OCI-LY1 (cell line): ENCODE data around the gene UNC5B.

Source experiments
- H2AFZ ChIP-seq: fragments of 200-600 bp; sonication (generic), shearing (Covaris generic); 2 replicates; pipeline ENCODE4 v1.6.0; 2014; ENCODE audit warnings: antibody characterized with exemption, mild to moderate bottlenecking, low read length
- H3F3A ChIP-seq: fragments of 200-600 bp; sonication (generic), shearing (Covaris generic); 2 replicates; pipeline ENCODE4 v1.6.0; 2014; ENCODE audit warnings: mild to moderate bottlenecking, antibody characterized with exemption, low read length, moderate library complexity; ENCODE audit not compliant: insufficient read depth
- H3K27ac ChIP-seq: fragments of 200-600 bp; sonication (generic); 2 replicates; pipeline ENCODE4 v1.5.1; 2014; ENCODE audit warnings: low read length, mixed run types, mild to moderate bottlenecking, low read depth; ENCODE audit not compliant: poor library complexity, severe bottlenecking
- H3K27me3 ChIP-seq: fragments of 200-600 bp; sonication (generic); 2 replicates; pipeline ENCODE4 v1.6.0; 2014; ENCODE audit warnings: antibody characterized with exemption, mild to moderate bottlenecking, low read length, moderate library complexity; ENCODE audit not compliant: insufficient read depth
- H3K36me3 ChIP-seq: fragments of 200-600 bp; sonication (generic); 2 replicates; pipeline ENCODE4 v1.6.1; 2014; ENCODE audit warnings: mild to moderate bottlenecking, antibody characterized with exemption, low read length, moderate library complexity, mixed read lengths; ENCODE audit not compliant: insufficient read depth
- H3K4me1 ChIP-seq: fragments of 200-600 bp; sonication (generic); 2 replicates; pipeline ENCODE4 v1.5.1; 2014; ENCODE audit warnings: mild to moderate bottlenecking, low read length, moderate library complexity; ENCODE audit not compliant: insufficient read depth, severe bottlenecking
- H3K4me2 ChIP-seq: fragments of 200-600 bp; sonication (generic), shearing (Covaris generic); 2 replicates; pipeline ENCODE4 v1.6.1; 2014; ENCODE audit warnings: low read length
- H3K4me3 ChIP-seq: fragments of 200-600 bp; sonication (generic); 2 replicates; pipeline ENCODE4 v1.5.1; 2014; ENCODE audit warnings: low read length, low read depth, mild to moderate bottlenecking, mixed read lengths; ENCODE audit not compliant: poor library complexity, severe bottlenecking
- H3K79me2 ChIP-seq: fragments of 200-600 bp; shearing (Covaris generic); 2 replicates; pipeline ENCODE4 v1.6.1; 2016; ENCODE audit warnings: mixed run types, low read length, mixed read lengths; ENCODE audit not compliant: insufficient read depth
- H3K9ac ChIP-seq: fragments of 200-600 bp; sonication (generic), shearing (Covaris generic); 2 replicates; pipeline ENCODE4 v1.6.1; 2014; ENCODE audit warnings: mild to moderate bottlenecking, low read length, mixed read lengths
- H3K9me2 ChIP-seq: fragments of 200-600 bp; sonication (generic), shearing (Covaris generic); 2 replicates; pipeline ENCODE4 v1.6.1; 2014; ENCODE audit warnings: low read depth, mild to moderate bottlenecking, low read length, mixed read lengths
- H3K9me3 ChIP-seq: fragments of 200-600 bp; shearing (Covaris generic); 2 replicates; pipeline ENCODE4 v1.6.1; 2014; ENCODE audit warnings: low read length, mixed read lengths
- H4K20me1 ChIP-seq: fragments of 200-600 bp; sonication (generic), shearing (Covaris generic); 2 replicates; pipeline ENCODE4 v1.6.0; 2016; ENCODE audit warnings: mild to moderate bottlenecking, low read length; ENCODE audit not compliant: insufficient read depth
- CTCF ChIP-seq: fragments of 200-600 bp; sonication (generic), shearing (Covaris generic); IDR thresholded peaks from 2 replicates; pipeline ENCODE4 v1.5.1; 2017; ENCODE audit warnings: mild to moderate bottlenecking, antibody characterized with exemption, low read length, moderate library complexity, mixed read lengths
- EZH2 ChIP-seq: fragments of 200-600 bp; sonication (generic), shearing (Covaris generic); IDR thresholded peaks from 2 replicates; pipeline ENCODE4 v1.8.0; 2017; ENCODE audit warnings: borderline replicate concordance, mixed run types, mild to moderate bottlenecking, antibody characterized with exemption, low read length, moderate library complexity, mixed read lengths

Gene UNC5B

DNA sequence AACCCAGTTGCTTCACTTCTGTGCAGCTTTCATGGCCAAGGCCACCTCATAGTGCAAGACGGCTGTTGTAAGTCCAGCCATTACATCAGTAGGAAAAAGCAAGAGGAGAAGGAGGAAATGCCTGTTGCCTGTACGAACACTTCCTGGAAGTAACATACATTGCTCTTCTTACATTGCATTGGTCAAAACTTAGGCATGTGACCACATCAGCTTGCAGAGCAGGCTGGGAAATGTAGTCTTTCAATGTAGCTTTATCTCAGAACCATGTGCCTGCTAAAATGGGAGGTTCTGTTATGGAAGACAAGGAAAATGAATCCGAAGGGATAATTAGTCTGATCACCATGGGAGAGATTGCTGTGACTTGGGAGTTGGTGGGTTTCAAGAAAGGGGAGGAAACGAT, 111.0 kb downstream of the UNC5B start:
- no peak overlapping the region for H3K27ac ChIP-seq
- H3K9me2 ChIP-seq: no peaks in the 10 kb centered on the region
- no peaks in the 10 kb centered on the region for H3F3A ChIP-seq
- H2AFZ ChIP-seq: no peak overlapping the region
- no peak overlapping the region for H3K4me3 ChIP-seq
- no peaks in the 10 kb centered on the region for H3K79me2 ChIP-seq
- no peak overlapping the region for H3K9ac ChIP-seq
- H3K4me1 ChIP-seq: peaks cover 16% of the 10 kb centered on the region
- H3K36me3 ChIP-seq: peaks cover 12% of the 10 kb centered on the region
- H3K9me3 ChIP-seq: no peaks in the 10 kb centered on the region
- TF ChIP-seq EZH2: no peak
- TF ChIP-seq CTCF: no peak
- H3K4me2 ChIP-seq: no peak overlapping the region
- no peaks in the 10 kb centered on the region for H4K20me1 ChIP-seq
- no peaks in the 10 kb centered on the region for H3K27me3 ChIP-seq

DNA sequence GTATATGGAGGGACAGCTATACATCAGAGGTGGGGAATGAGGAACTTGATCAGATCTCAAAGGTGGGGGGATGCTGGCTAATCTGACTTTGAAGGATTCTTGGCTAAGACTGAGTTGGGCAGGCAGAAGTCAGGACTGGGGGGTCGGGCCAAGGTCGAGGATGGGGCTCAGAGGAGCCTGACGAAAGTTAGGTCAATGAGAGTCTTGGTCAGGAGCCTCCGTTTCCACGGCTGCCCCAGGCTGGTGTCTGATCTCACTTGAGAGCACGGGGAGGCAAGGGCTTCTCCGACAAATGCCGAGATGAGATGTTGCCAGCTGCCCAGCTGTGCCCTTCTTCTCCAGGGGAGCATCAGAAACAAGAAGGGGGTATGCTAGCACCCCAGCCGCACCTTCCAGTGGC, 112.4 kb downstream of the UNC5B start:
- Histone ChIP-seq H4K20me1 (no peaks in the 10 kb centered on the region), H3K4me2 (no peak overlapping the region), H3K36me3 (peaks cover 12% of the 10 kb centered on the region), H3K79me2 (no peaks in the 10 kb centered on the region), H3K9me3 (no peaks in the 10 kb centered on the region), H3K27ac (no peak overlapping the region), H3K4me1 (peaks cover 8% of the 10 kb centered on the region), H3K9me2 (no peaks in the 10 kb centered on the region), H3K27me3 (no peaks in the 10 kb centered on the region), H2AFZ (no peak overlapping the region), H3K4me3 (no peak overlapping the region), H3K9ac (no peak overlapping the region), H3F3A (no peaks in the 10 kb centered on the region)
- no peak for TF ChIP-seq EZH2

DNA sequence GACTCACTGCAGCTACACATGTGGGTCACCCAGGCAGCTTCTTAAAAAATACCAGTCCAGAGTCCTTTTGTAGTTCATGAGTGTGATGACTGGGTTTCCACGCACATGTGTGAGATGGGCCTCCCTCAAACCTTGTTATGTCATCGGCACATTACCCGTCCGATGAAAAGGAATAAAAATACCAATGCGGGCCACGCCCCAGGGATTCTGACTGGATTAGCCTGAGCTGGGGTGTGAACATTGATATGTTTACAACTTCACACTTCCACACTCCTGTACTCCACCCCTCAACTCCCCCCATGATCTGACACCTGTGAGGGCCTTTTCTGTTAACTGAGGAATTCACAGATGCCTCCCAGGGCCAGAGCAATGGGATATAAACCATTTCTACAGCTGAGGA, 112.9 kb downstream of the UNC5B start:
- Histone ChIP-seq H3K4me3 (no peak overlapping the region), H3K4me2 (no peak overlapping the region), H3K9ac (no peak overlapping the region), H3K27ac (no peak overlapping the region), H3K79me2 (no peaks in the 10 kb centered on the region), H3F3A (no peaks in the 10 kb centered on the region), H2AFZ (no peak overlapping the region), H3K27me3 (no peaks in the 10 kb centered on the region), H3K9me2 (no peaks in the 10 kb centered on the region), H3K4me1 (peaks cover 3% of the 10 kb centered on the region), H4K20me1 (no peaks in the 10 kb centered on the region), H3K9me3 (no peaks in the 10 kb centered on the region), H3K36me3 (peaks cover 12% of the 10 kb centered on the region)
- TF ChIP-seq EZH2 (no peak), CTCF (no peak)

- Histone ChIP-seq H3K27me3 (no peaks in the 10 kb centered on the region), H3K79me2 (no peaks in the 10 kb centered on the region), H3K27ac (no peak overlapping the region), H3K4me2 (no peak overlapping the region), H3K36me3 (peaks cover 12% of the 10 kb centered on the region), H2AFZ (no peak overlapping the region), H3F3A (no peaks in the 10 kb centered on the region), H3K9ac (no peak overlapping the region), H3K4me3 (no peak overlapping the region), H3K4me1 (no peaks in the 10 kb centered on the region), H4K20me1 (no peaks in the 10 kb centered on the region), H3K9me2 (no peaks in the 10 kb centered on the region), H3K9me3 (no peaks in the 10 kb centered on the region)
- TF ChIP-seq CTCF (no peak), EZH2 (no peak)
Observed at GRCh38 chr10:71326464-71326881, 114.1 kb downstream of the UNC5B start.
